GM12878 (cell line): Measurements from ENCODE around the gene CSF2. TPM values are rescaled to one million over a fixed set of nuclear protein-coding genes. Genes with fewer than 3 reads are reported as not detected.
A peak's percentile ranks its signal among the peaks of the same experiment; 100 is the strongest.

ENCODE experiments used
- ATAC-seq: fragments of 200-7000 bp; cut with Tn5 transposase; 3 replicates; pipeline ENCODE4 v1.9.1; 2020; ENCODE audit warnings: mild to moderate bottlenecking, moderate library complexity
- BruUV-seq: library from RNA; stranded (reverse); fragments of 400-500 nt; replicated peaks from 2 replicates; lab custom pipeline; 2021; lab: Mats Ljungman, UMichigan
- CTCF ChIA-PET: fragments of 300-600 bp; sonication (Branson Sonifier 250); formaldehyde crosslinking; extraction: SDS; loops from one replicate; lab custom pipeline; 2021; ENCODE audit warnings: inconsistent platforms; lab: Yijun Ruan, JAX
- POLR2A ChIA-PET: fragments of 350-600 bp; formaldehyde crosslinking; extraction: SDS; loops from one replicate; lab custom pipeline; 2021; ENCODE audit warnings: inconsistent platforms; lab: Charles Lee
- RAD21 ChIA-PET: fragments of 300-600 bp; sonication (Branson Sonifier 250); formaldehyde crosslinking; loops from one replicate; lab custom pipeline; 2023; ENCODE audit warnings: antibody characterized with exemption; ENCODE audit not compliant: unreplicated experiment; lab: Charles Lee
- SMC1A ChIA-PET: fragments of 300-600 bp; sonication (Branson Sonifier 250); formaldehyde crosslinking; loops from one replicate; lab custom pipeline; 2023; ENCODE audit not compliant: unreplicated experiment, uncharacterized antibody; lab: Charles Lee
- DNase-seq: peaks from one replicate; pipeline ENCODE4 v3.0.0-alpha.2; 2011; ENCODE audit warnings: low read depth, low spot score
- FAIRE-seq: peaks from 3 replicates; lab custom pipeline; 2011; peaks lifted over from hg19 to GRCh38; lab: Jason Lieb, UNC
- H2AFZ ChIP-seq: 2 replicates; pipeline ENCODE4 v1.6.0; 2011; ENCODE audit warnings: low read depth, low read length, control low read depth; ENCODE audit not compliant: control insufficient read depth
- H3K27ac ChIP-seq: 2 replicates; pipeline ENCODE4 v1.5.1; 2011; ENCODE audit warnings: control low read depth; ENCODE audit not compliant: control insufficient read depth, insufficient read depth
- H3K27me3 ChIP-seq, 2 experiments: replicated peaks in 1 of 2; 2 replicates each; pipeline versions ENCODE4 v1.6.0 to v1.6.1; 2011; ENCODE audit warnings: low read length in 1 of 2; ENCODE audit not compliant: control insufficient read depth in 2 of 2, insufficient read depth in 2 of 2
- H3K36me3 ChIP-seq, 2 experiments: 2 replicates each; pipeline ENCODE4 v1.5.1; 2011; ENCODE audit warnings: low read length in 1 of 2; ENCODE audit not compliant: control insufficient read depth in 2 of 2, insufficient read depth in 2 of 2
- H3K4me1 ChIP-seq: 2 replicates; pipeline ENCODE4 v1.6.1; 2011; ENCODE audit warnings: mild to moderate bottlenecking, low read length, moderate library complexity, mixed read lengths; ENCODE audit not compliant: control insufficient read depth, insufficient read depth
- H3K4me2 ChIP-seq: 2 replicates; pipeline ENCODE4 v1.6.0; 2011; ENCODE audit warnings: control low read depth; ENCODE audit not compliant: control insufficient read depth, insufficient read depth
- H3K4me3 ChIP-seq: fragments of 200-600 bp; sonication (generic); 2 replicates; pipeline ENCODE4 v1.5.1; 2016
- H3K79me2 ChIP-seq: 2 replicates; pipeline ENCODE4 v1.6.0; 2011; ENCODE audit warnings: low read length; ENCODE audit not compliant: control insufficient read depth, insufficient read depth
- H3K9ac ChIP-seq: 2 replicates; pipeline ENCODE4 v1.8.0; 2011; ENCODE audit warnings: low read length, control low read depth, mixed read lengths; ENCODE audit not compliant: control insufficient read depth, insufficient read depth
- H3K9me3 ChIP-seq: replicated peaks from 3 replicates; pipeline ENCODE4 v1.5.1; 2011; ENCODE audit warnings: mild to moderate bottlenecking, low read length; ENCODE audit not compliant: control insufficient read depth, insufficient read depth
- H4K20me1 ChIP-seq: 2 replicates; pipeline ENCODE4 v1.6.0; 2011; ENCODE audit not compliant: control insufficient read depth, insufficient read depth
- ATF2 ChIP-seq: IDR thresholded peaks from 2 replicates; pipeline ENCODE4 v1.6.1; 2012; ENCODE audit warnings: low read length, inconsistent platforms
- BCL3 ChIP-seq: IDR thresholded peaks from 2 replicates; pipeline ENCODE4 v1.6.1; 2011; ENCODE audit warnings: borderline replicate concordance, low read depth, mild to moderate bottlenecking, moderate library complexity, low read length; ENCODE audit not compliant: insufficient read depth, poor library complexity, severe bottlenecking
- CBFB ChIP-seq: IDR thresholded peaks from 2 replicates; pipeline ENCODE4 v1.6.1; 2016; ENCODE audit warnings: antibody characterized with exemption, low read depth
- CHD1 ChIP-seq: IDR thresholded peaks from 2 replicates; pipeline ENCODE4 v1.6.1; 2012; ENCODE audit warnings: low read depth, low read length, improper control_type of control experiment
- DPF2 ChIP-seq: fragments of 450-650 bp; IDR thresholded peaks from 2 replicates; pipeline ENCODE4 v1.6.1; 2017; ENCODE audit warnings: mild to moderate bottlenecking
- EZH2 ChIP-seq: IDR thresholded peaks from 2 replicates; pipeline ENCODE4 v1.6.1; 2012; ENCODE audit warnings: low read depth, mild to moderate bottlenecking, control low read depth, inconsistent platforms, low read length, borderline replicate concordance; ENCODE audit not compliant: control insufficient read depth
- HDAC2 ChIP-seq: fragments of 200-600 bp; sonication (generic); IDR thresholded peaks from 2 replicates; pipeline ENCODE4 v1.6.1; 2017
- LARP7 ChIP-seq: fragments of 450-650 bp; IDR thresholded peaks from 2 replicates; pipeline ENCODE4 v1.6.1; 2017; ENCODE audit warnings: mild to moderate bottlenecking
- NBN ChIP-seq: fragments of 450-650 bp; IDR thresholded peaks from 2 replicates; pipeline ENCODE4 v1.6.1; 2016
- NFYA ChIP-seq: IDR thresholded peaks from 2 replicates; pipeline ENCODE4 v1.6.1; 2011; ENCODE audit warnings: low read depth, mild to moderate bottlenecking, low read length, improper control_type of control experiment, borderline replicate concordance
- RBBP5 ChIP-seq: fragments of 200-600 bp; sonication (generic); conservative IDR thresholded peaks from 2 replicates; pipeline ENCODE4 v1.6.1; 2016
- RELB ChIP-seq: fragments of 450-650 bp; IDR thresholded peaks from 2 replicates; pipeline ENCODE4 v1.6.1; 2017; ENCODE audit warnings: low read depth, mild to moderate bottlenecking, moderate library complexity
- SKIL ChIP-seq: fragments of 450-650 bp; IDR thresholded peaks from 2 replicates; pipeline ENCODE4 v1.6.1; 2017; ENCODE audit warnings: mild to moderate bottlenecking, low read depth, inconsistent platforms; ENCODE audit not compliant: poor library complexity, severe bottlenecking
- ZNF217 ChIP-seq: fragments of 450-650 bp; IDR thresholded peaks from 2 replicates; pipeline ENCODE4 v1.6.1; 2017; ENCODE audit warnings: antibody characterized with exemption, mild to moderate bottlenecking
- ZNF384 ChIP-seq: IDR thresholded peaks from 2 replicates; pipeline ENCODE4 v1.6.1; 2012; ENCODE audit warnings: low read depth, mild to moderate bottlenecking, low read length, improper control_type of control experiment, borderline replicate concordance
- WGBS: methylation state at CpG from one replicate; pipeline ENCODE4 v1.1.6; 2016; ENCODE audit warnings: low lambda C conversion rate; ENCODE audit not compliant: insufficient replicate concordance, insufficient coverage; ENCODE audit errors: missing lambda C conversion rate; 5-methylcytosine and 5-hydroxymethylcytosine counted together
- in situ Hi-C: fragments of 300-500 bp; cut with MboI; formaldehyde crosslinking; loops from 9 replicates; pipeline ENCODE4 v1.14.3; 2018; ENCODE audit warnings: mixed read lengths
- intact Hi-C: fragments of 100-400 bp; cut with micrococcal nuclease; formaldehyde crosslinking; loops from one replicate; pipeline ENCODE4 v1.14.2; 2022; ENCODE audit not compliant: unreplicated experiment
- polyA plus RNA-seq, 11 experiments: library from polyadenylated mRNA; depleted of rRNA in 4 of 11; unstranded in 6 of 11; stranded (reverse) in 5 of 11; fragments of >200 nt; fragmentation: Nextera tagmentation in 4 of 11; fragmentation: Illumina TruSeq in 1 of 11; extraction: Ambion mirVana in 4 of 11; extraction: Trizol in 1 of 11; gene quantifications; 1 replicate in 1 of 11; 2 replicates in 10 of 11; pipeline versions ENCODE4 v1.2.1 to v1.2.3, GENCODE V29; 2011 to 2016; ENCODE audit warnings: inconsistent platforms in 2 of 11, missing spikeins in 2 of 11, low read depth in 1 of 11
- total RNA-seq, 4 experiments: library from RNA; depleted of rRNA in 3 of 4; stranded (reverse); fragments of >200 nt in 3 of 4; fragmentation: Illumina TruSeq in 1 of 4; extraction: Trizol in 1 of 4; gene quantifications; 2 replicates each; pipeline versions ENCODE4 v1.2.1 to v1.2.3, GENCODE V29; 2013 to 2021

The CSF2 gene
- total and polyA plus RNA-seq, 10 of the 15 experiments (the other 5 are each of a cell fraction or from before 2014, with no cell fraction given) = 0.15 to 2.0 (median 0.69) TPM; not detected in 2

- no peak for TF ChIP-seq NFYA
- TF ChIP-seq ZNF384 = no peak
- TF ChIP-seq CHD1 = no peak
- TF ChIP-seq DPF2 = no peak
- no peak for TF ChIP-seq LARP7
- TF ChIP-seq ATF2 = no peak
These were observed 26.3 kb downstream of the CSF2 start (continued) for GRCh38 chr5:132099905-132100304.

GRCh38 chr5:132100672-132101261 lies 27.2 kb downstream of the CSF2 start:
- H4K20me1 ChIP-seq = no peaks in the 10 kb centered on the region
- intact Hi-C loops = no loop called here
- H3K27me3 ChIP-seq = no peaks in the 10 kb centered on the region
- FAIRE-seq (peak; percentile 18), DNase-seq (peak; percentile 75), ATAC-seq (peak; percentile 56)
- H3K27ac ChIP-seq = peak overlapping the region; percentile 38; the same call in 1 of the 2 replicates
- in situ Hi-C loops = no loop called here
- H3K4me2 ChIP-seq = peak overlapping the region; percentile 14
- H3K4me3 ChIP-seq = peak overlapping the region; percentile 13; the same call in 1 of the 2 replicates
- H3K9ac ChIP-seq = no peak overlapping the region
- H3K36me3 ChIP-seq = no peaks in the 10 kb centered on the region
- BruUV-seq = no TSS peak
- H3K9me3 ChIP-seq = no peaks in the 10 kb centered on the region
- RAD21 ChIA-PET = no interaction called here
- 7% methylated on average over 8 of the region's 8 CpGs for whole genome bisulfite sequencing
- H2AFZ ChIP-seq = 0 out of 2 replicates have a peak overlapping the region, but pooled peaks have one; percentile 1
- H3K4me1 ChIP-seq = peaks cover 75% of the 10 kb centered on the region
- POLR2A ChIA-PET = no interaction called here
- CTCF ChIA-PET = no interaction called here
- H3K79me2 ChIP-seq = no peaks in the 10 kb centered on the region
- SMC1A ChIA-PET = interaction anchor here (0.6 to 1.9 kb wide), 2 partner anchors 76 to 334 kb away, joined by 3 to 4 read pairs; no protein-coding TSS in a partner anchor
- TF ChIP-seq BCL3 (peak; percentile 82), CBFB (peak; percentile 76), NBN (0 out of 2 replicates have a peak, but pooled peaks have one; percentile 32), SKIL (peak; percentile 87), RBBP5 (no peak), ATF2 (no peak), HDAC2 (no peak), EZH2 (no peak), RELB (peak; percentile 50; the same call in 1 of the 2 replicates), ZNF217 (peak; percentile 80; the same call in 1 of the 2 replicates)
